NOMO-1 (cell line): ENCODE measurements around the gene E2F7.
"Not testable (repeated sequence)": the region's sequence is repeated elsewhere in the genome, so short reads cannot be mapped to it uniquely, and the experiment has no call there.

ENCODE experiments used
- DNase-seq, 2 experiments: peaks; one replicate each; lab custom pipeline; 2025; ENCODE audit not compliant: unreplicated experiment in 2 of 2; lab: John Stamatoyannopoulos, UW

The E2F7 gene

GRCh38 chr12:77065361-77066204 is at the start of gene E2F7:
Gene E2F7, minus strand, starts transcription at chr12:77065569. Its CDS starts 934 bp downstream, at chr12:77064635.
- DNase-seq: peak; percentile 79 to 93

GRCh38 chr12:77113971-77114370 is 48.6 kb upstream of the E2F7 start:
- no peak for DNase-seq

GRCh38 chr12:77108707-77109106 is 43.3 kb upstream of the E2F7 start:
- no peak for DNase-seq

- DNase-seq: no peak
These were observed 41.8 kb upstream of the E2F7 start for GRCh38 chr12:77107121-77107520.

- no peak for DNase-seq
These were observed 39.4 kb upstream of the E2F7 start for GRCh38 chr12:77104792-77105191.

- DNase-seq: no peak
These were observed 38.9 kb upstream of the E2F7 start for GRCh38 chr12:77104286-77104685.

- DNase-seq: no peak
These were observed 37.3 kb upstream of the E2F7 start for GRCh38 chr12:77102691-77103090.

- DNase-seq: no peak
These were observed 36.8 kb upstream of the E2F7 start for GRCh38 chr12:77102123-77102522.

- DNase-seq: no peak
These were observed 34.4 kb upstream of the E2F7 start for GRCh38 chr12:77099799-77100198.

- DNase-seq: no peak
These were observed 32.5 kb upstream of the E2F7 start for GRCh38 chr12:77097846-77098245.

GRCh38 chr12:77092227-77092626 is 26.9 kb upstream of the E2F7 start:
- not testable (repeated sequence) for DNase-seq

- DNase-seq: no peak
These were observed 24.4 kb upstream of the E2F7 start for GRCh38 chr12:77089686-77090220.

- no peak for DNase-seq
These were observed 22.1 kb upstream of the E2F7 start for GRCh38 chr12:77087427-77087826.

- DNase-seq: no peak
These were observed 16.7 kb upstream of the E2F7 start for GRCh38 chr12:77082021-77082420.

- no peak for DNase-seq
These were observed 14.3 kb upstream of the E2F7 start for GRCh38 chr12:77079631-77080030.

- no peak for DNase-seq
These were observed 12.9 kb upstream of the E2F7 start for GRCh38 chr12:77078231-77078630.

- no peak for DNase-seq
These were observed 11.5 kb upstream of the E2F7 start for GRCh38 chr12:77076886-77077285.

GRCh38 chr12:77073894-77074293 is 8.5 kb upstream of the E2F7 start:
- DNase-seq: not testable (repeated sequence)

- no peak for DNase-seq
These were observed 7.6 kb upstream of the E2F7 start for GRCh38 chr12:77072833-77073495.

GRCh38 chr12:77070800-77071449 is 5.6 kb upstream of the E2F7 start:
- DNase-seq: no peak

GRCh38 chr12:77070382-77070781 is 5.0 kb upstream of the E2F7 start:
- DNase-seq: no peak
